Large intestine (tissue), 1 donor: ENCODE data around the gene XPA. TPM values are rescaled to one million over a fixed set of nuclear protein-coding genes. Genes with fewer than 3 reads are reported as not detected.

Experiments
- polyA plus RNA-seq: library from polyadenylated mRNA; unstranded; fragments of 120-200 nt; gene quantifications from one replicate; pipeline ENCODE4 v1.2.1, GENCODE V29; 2013

Gene XPA
- polyA plus RNA-seq, 1 donor = 22.6 TPM

Other genes with a start within 250 kb of the XPA start
- 8.9 TPM for gene TMOD1, start 195.7 kb downstream of the XPA start, polyA plus RNA-seq
- 21.2 TPM for gene TSTD2, start 64.0 kb downstream of the XPA start, polyA plus RNA-seq
- gene NCBP1, start 63.5 kb downstream of the XPA start, polyA plus RNA-seq = 30.7 TPM
- gene FOXE1, start 155.9 kb upstream of the XPA start, polyA plus RNA-seq = 0.01 TPM
- 19.3 TPM for gene TRMO, start 225.2 kb upstream of the XPA start, polyA plus RNA-seq
- 4.4 TPM for gene HEMGN, start 240.8 kb upstream of the XPA start, polyA plus RNA-seq